ENCODE results near the gene EPC2. TPM values are rescaled to one million over a fixed set of nuclear protein-coding genes. Genes with fewer than 3 reads are reported as not detected.

EPC2 gene
- total RNA-seq, 1 experiment from 2014 or later: 33.4 TPM

GRCh38 chr2:148623086-148623485 is 21.5 kb upstream of the EPC2 start:
- H3K9me3 Mint-ChIP-seq (ENCODE audit: unreplicated experiment): no peaks in the 10 kb centered on the region
- H3K4me1 Mint-ChIP-seq (ENCODE audit: insufficient read depth, unreplicated experiment): peaks cover 9% of the 10 kb centered on the region
- H3K36me3 Mint-ChIP-seq (ENCODE audit: insufficient read depth, unreplicated experiment): no peaks in the 10 kb centered on the region
- intact Hi-C loops (cut with micrococcal nuclease): no loop called here
- TF ChIP-seq CTCF (IDR thresholded peaks at IDR 0.05; ENCODE audit: unreplicated experiment): no peak
- BruUV-seq (replicated peaks): no TSS peak
- no peaks in the 10 kb centered on the region for H3K27me3 Mint-ChIP-seq (ENCODE audit: insufficient read depth, unreplicated experiment)
- ChIA-PET POLR2A (no interaction called here), CTCF (no interaction called here)
- no peak overlapping the region for H3K27ac Mint-ChIP-seq (ENCODE audit: low read depth, unreplicated experiment)
- DNase-seq (ENCODE audit: unreplicated experiment): no peak
- no peak overlapping the region for H3K4me3 Mint-ChIP-seq (ENCODE audit: unreplicated experiment)

- no peak overlapping the region for H3K27ac Mint-ChIP-seq (ENCODE audit: low read depth, unreplicated experiment)
- peaks cover 9% of the 10 kb centered on the region for H3K4me1 Mint-ChIP-seq (ENCODE audit: insufficient read depth, unreplicated experiment)
- no TSS peak for BruUV-seq (replicated peaks)
- no peaks in the 10 kb centered on the region for H3K36me3 Mint-ChIP-seq (ENCODE audit: insufficient read depth, unreplicated experiment)
- no peak for DNase-seq (ENCODE audit: unreplicated experiment)
- H3K4me3 Mint-ChIP-seq (ENCODE audit: unreplicated experiment): no peak overlapping the region
- CTCF ChIA-PET: no interaction called here
- POLR2A ChIA-PET: no interaction called here
- no peaks in the 10 kb centered on the region for H3K27me3 Mint-ChIP-seq (ENCODE audit: insufficient read depth, unreplicated experiment)
- no peaks in the 10 kb centered on the region for H3K9me3 Mint-ChIP-seq (ENCODE audit: unreplicated experiment)
- intact Hi-C loops (cut with micrococcal nuclease): no loop called here
- TF ChIP-seq CTCF (IDR thresholded peaks at IDR 0.05; ENCODE audit: unreplicated experiment): no peak
These were observed 17.3 kb upstream of the EPC2 start for GRCh38 chr2:148627224-148627623.

- TF ChIP-seq CTCF (IDR thresholded peaks at IDR 0.05; ENCODE audit: unreplicated experiment): no peak
- Mint-ChIP-seq H3K36me3 (ENCODE audit: insufficient read depth, unreplicated experiment) (no peaks in the 10 kb centered on the region), H3K9me3 (ENCODE audit: unreplicated experiment) (no peaks in the 10 kb centered on the region), H3K4me3 (ENCODE audit: unreplicated experiment) (no peak overlapping the region), H3K4me1 (ENCODE audit: insufficient read depth, unreplicated experiment) (no peaks in the 10 kb centered on the region), H3K27ac (ENCODE audit: low read depth, unreplicated experiment) (no peak overlapping the region), H3K27me3 (ENCODE audit: insufficient read depth, unreplicated experiment) (no peaks in the 10 kb centered on the region)
- DNase-seq (ENCODE audit: unreplicated experiment): no peak
- CTCF ChIA-PET: interaction anchor here (0.7 kb wide), 1 partner anchor 25 kb away, joined by 3 read pairs; no protein-coding TSS in a partner anchor
- intact Hi-C loops (cut with micrococcal nuclease): no loop called here
- POLR2A ChIA-PET: interaction anchor here (1.7 kb wide), 1 partner anchor 9 kb away, joined by 6 read pairs; the partner anchor contains the start of gene EPC2
- no TSS peak for BruUV-seq (replicated peaks)
These were observed 9.8 kb upstream of the EPC2 start for GRCh38 chr2:148634749-148635148.

- no peaks in the 10 kb centered on the region for H3K36me3 Mint-ChIP-seq (ENCODE audit: insufficient read depth, unreplicated experiment)
- no peak overlapping the region for H3K4me3 Mint-ChIP-seq (ENCODE audit: unreplicated experiment)
- no peak overlapping the region for H3K27ac Mint-ChIP-seq (ENCODE audit: low read depth, unreplicated experiment)
- H3K27me3 Mint-ChIP-seq (ENCODE audit: insufficient read depth, unreplicated experiment): no peaks in the 10 kb centered on the region
- intact Hi-C loops (cut with micrococcal nuclease): no loop called here
- BruUV-seq (replicated peaks): no TSS peak
- no peak for TF ChIP-seq CTCF (IDR thresholded peaks at IDR 0.05; ENCODE audit: unreplicated experiment)
- no peaks in the 10 kb centered on the region for H3K9me3 Mint-ChIP-seq (ENCODE audit: unreplicated experiment)
- peaks cover 17% of the 10 kb centered on the region for H3K4me1 Mint-ChIP-seq (ENCODE audit: insufficient read depth, unreplicated experiment)
- ChIA-PET CTCF (interaction anchor here (0.6 to 1.2 kb wide), 4 partner anchors 25 to 595 kb away, joined by 3 to 4 read pairs (median 3); no protein-coding TSS in a partner anchor), POLR2A (no interaction called here)
- no peak for DNase-seq (ENCODE audit: unreplicated experiment)
These were observed 6.0 kb upstream of the EPC2 start for GRCh38 chr2:148638543-148638942.

Data from MCF 10A (cell line).